K562 (cell line): ENCODE data around the gene KLHL18. TPM values are rescaled to one million over a fixed set of nuclear protein-coding genes. Genes with fewer than 3 reads are reported as not detected.
A peak's percentile ranks its signal among the peaks of the same experiment; 100 is the strongest.

Source experiments
- ATF1 ChIP-seq, 2 experiments: fragments of 450-650 bp in 1 of 2; IDR thresholded peaks; 2 replicates each; pipeline ENCODE4 v1.6.1; 2016; ENCODE audit warnings: missing compliant biosample characterization in 1 of 2, missing genetic modification characterization in 1 of 2
- FOXP4 ChIP-seq: sonication (generic); formaldehyde crosslinking; IDR thresholded peaks from 2 replicates; pipeline ENCODE4 v1.8.0; 2022; ENCODE audit warnings: mild to moderate bottlenecking, missing genetic modification reagents, borderline replicate concordance
- GABPA ChIP-seq: fragments of 200-800 bp; sonication (Bioruptor generic); conservative IDR thresholded peaks from 2 replicates; pipeline ENCODE4 v1.6.1; 2016; ENCODE audit warnings: low read depth, missing genetic modification characterization, missing compliant biosample characterization
- MEIS2 ChIP-seq: fragments of 450-650 bp; IDR thresholded peaks from 2 replicates; pipeline ENCODE4 v1.6.1; 2014; ENCODE audit warnings: mild to moderate bottlenecking; ENCODE audit not compliant: partially characterized antibody
- MNT ChIP-seq, 2 experiments: fragments of 450-650 bp; conservative IDR thresholded peaks; 2 replicates each; pipeline ENCODE4 v1.6.1; 2017; ENCODE audit warnings: mild to moderate bottlenecking in 2 of 2, moderate library complexity in 2 of 2
- NBN ChIP-seq: fragments of 450-650 bp; IDR thresholded peaks from 2 replicates; pipeline ENCODE4 v1.6.1; 2016; ENCODE audit warnings: low read depth, mild to moderate bottlenecking
- NEUROD1 ChIP-seq: fragments of 150-350 bp; IDR thresholded peaks from 2 replicates; pipeline ENCODE4 v1.6.1; 2014; ENCODE audit warnings: borderline replicate concordance, low read length, low read depth; ENCODE audit not compliant: partially characterized antibody
- PHB ChIP-seq: fragments of 250-450 bp; sonication (Bioruptor Pico); IDR thresholded peaks from 2 replicates; pipeline ENCODE4 v1.5.0; 2021
- POLR3G ChIP-seq: IDR thresholded peaks from 2 replicates; pipeline ENCODE4 v1.6.1; 2011; ENCODE audit not compliant: insufficient read length, insufficient replicate concordance; ENCODE audit errors: extremely low read depth
- PYGO2 ChIP-seq: fragments of 450-650 bp; IDR thresholded peaks from 2 replicates; pipeline ENCODE4 v1.6.1; 2016; ENCODE audit warnings: mild to moderate bottlenecking, missing genetic modification characterization, moderate library complexity, missing compliant biosample characterization
- RERE ChIP-seq: sonication (generic); formaldehyde crosslinking; IDR thresholded peaks from 2 replicates; pipeline ENCODE4 v1.8.0; 2023; ENCODE audit warnings: missing genetic modification reagents, mild to moderate bottlenecking, borderline replicate concordance
- ZNF3 ChIP-seq: fragments of 250-450 bp; sonication (Bioruptor Pico); IDR thresholded peaks from 2 replicates; pipeline ENCODE4 v1.5.0; 2021; ENCODE audit warnings: mild to moderate bottlenecking, moderate library complexity
- polyA plus RNA-seq, 8 experiments: library from polyadenylated mRNA; depleted of rRNA in 4 of 8; stranded (reverse) in 5 of 8; unstranded in 3 of 8; fragments of >200 nt; fragmentation: Nextera tagmentation in 2 of 8; fragmentation: Illumina TruSeq in 1 of 8; extraction: Ambion mirVana in 2 of 8; extraction: Trizol in 1 of 8; gene quantifications; 2 replicates each; pipeline versions ENCODE4 v1.2.1 to v1.2.3, GENCODE V29; 2011 to 2014; ENCODE audit warnings: inconsistent platforms in 1 of 8, missing spikeins in 1 of 8
- total RNA-seq, 7 experiments: library from RNA; depleted of rRNA in 6 of 7; stranded (reverse); fragments of >200 nt in 6 of 7; fragmentation: Illumina TruSeq in 2 of 7; extraction: Trizol in 2 of 7; gene quantifications; 2 replicates each; pipeline versions ENCODE4 v1.2.1 to v1.2.3, GENCODE V29; 2011 to 2021; ENCODE audit warnings: low replicate concordance in 1 of 7

Gene KLHL18
- total and polyA plus RNA-seq, 9 of the 15 experiments (the other 6 are each of a cell fraction or from before 2014, with no cell fraction given): 26.7 to 97.5 (median 48.7) TPM

- peak in 1 of 2 experiments; percentile 64; a peak in 2 of 4 replicates for TF ChIP-seq MNT (conservative IDR thresholded peaks at IDR 0.05)
- no peak for TF ChIP-seq RERE (CRISPR knock-in tag)
- TF ChIP-seq NEUROD1: peak; percentile 31
- peak; percentile 73; the same call in 1 of the 2 replicates for TF ChIP-seq NBN
- TF ChIP-seq ZNF3 (CRISPR knock-in tag): no peak
- TF ChIP-seq GABPA (tag): no peak
- TF ChIP-seq PHB (CRISPR knock-in tag): no peak
- TF ChIP-seq POLR3G: no peak
- peak; percentile 49 for TF ChIP-seq MEIS2
- no peak for TF ChIP-seq FOXP4 (CRISPR knock-in tag)
- no peak for TF ChIP-seq ATF1 (CRISPR knock-in tag; IDR thresholded peaks at IDR 0.05)
- TF ChIP-seq ATF1 (tag; IDR thresholded peaks at IDR 0.05): no peak
- no peak for TF ChIP-seq PYGO2 (tag)
Measured at GRCh38 chr3:47266709-47267489, 15.8 kb upstream of the KLHL18 start (continued).
